COLO829 (cell line): ENCODE results near the gene ARHGEF7.

Experiments used
- DNase-seq: peaks from one replicate; pipeline ENCODE4 v3.0.0; 2012; ENCODE audit warnings: low spot score

The ARHGEF7 gene

GRCh38 chr13:111304603-111305289 is 189.6 kb downstream of the ARHGEF7 start:
- DNase-seq = no peak

- DNase-seq = no peak
Measured at GRCh38 chr13:111312944-111313590, 198.0 kb downstream of the ARHGEF7 start.

GRCh38 chr13:111313911-111314425 is 198.9 kb downstream of the ARHGEF7 start:
- DNase-seq = no peak

- no peak for DNase-seq
Measured at GRCh38 chr13:111314852-111315251, 199.7 kb downstream of the ARHGEF7 start.

- DNase-seq = no peak
Measured at GRCh38 chr13:111315347-111315995, 200.4 kb downstream of the ARHGEF7 start.

GRCh38 chr13:111316161-111316730 is 201.1 kb downstream of the ARHGEF7 start:
- no peak for DNase-seq

GRCh38 chr13:111317042-111317550 is 202.0 kb downstream of the ARHGEF7 start:
- no peak for DNase-seq

- no peak for DNase-seq
Measured at GRCh38 chr13:111317571-111318345, 202.6 kb downstream of the ARHGEF7 start.

GRCh38 chr13:111318386-111318785 is 203.3 kb downstream of the ARHGEF7 start:
- no peak for DNase-seq

- DNase-seq = no peak
Measured at GRCh38 chr13:111319521-111319920, 204.4 kb downstream of the ARHGEF7 start.

- no peak for DNase-seq
Measured at GRCh38 chr13:111319998-111320911, 205.1 kb downstream of the ARHGEF7 start, which contains the start of gene TEX29. Gene TEX29, plus strand, starts transcription at chr13:111320642. Its CDS starts 249 bp downstream, at chr13:111320891.

GRCh38 chr13:111322001-111322915 is 207.1 kb downstream of the ARHGEF7 start:
- DNase-seq = no peak

- no peak for DNase-seq
Measured at GRCh38 chr13:111322916-111323331, 207.8 kb downstream of the ARHGEF7 start.

- DNase-seq = no peak
Measured at GRCh38 chr13:111323549-111323948, 208.4 kb downstream of the ARHGEF7 start.

- DNase-seq = no peak
Measured at GRCh38 chr13:111323950-111324651, 209.0 kb downstream of the ARHGEF7 start.

GRCh38 chr13:111324736-111325135 is 209.6 kb downstream of the ARHGEF7 start:
- no peak for DNase-seq

GRCh38 chr13:111325146-111325890 is 210.2 kb downstream of the ARHGEF7 start:
- DNase-seq = no peak
